PC-3 (cell line): ENCODE measurements around the gene FCRL5.

Experiments used
- CTCF ChIP-seq: fragments of 300-600 bp; sonication (generic); conservative IDR thresholded peaks from 2 replicates; pipeline ENCODE4 v1.5.1; 2017; ENCODE audit warnings: antibody characterized with exemption, low read depth, mild to moderate bottlenecking, low read length
- EZH2 ChIP-seq: fragments of 300-600 bp; sonication (generic); IDR thresholded peaks from one replicate; pipeline ENCODE4 v1.6.1; 2017; ENCODE audit warnings: antibody characterized with exemption, mild to moderate bottlenecking, low read length; ENCODE audit not compliant: unreplicated experiment
- EZH2phosphoT487 ChIP-seq: fragments of 300-600 bp; sonication (generic); IDR thresholded peaks from 2 replicates; pipeline ENCODE4 v1.6.1; 2018; ENCODE audit warnings: mild to moderate bottlenecking, antibody characterized with exemption, low read length, borderline replicate concordance

- TF ChIP-seq CTCF: no peak
- no peak for TF ChIP-seq EZH2
- TF ChIP-seq EZH2phosphoT487: no peak
Observed at GRCh38 chr1:157477419-157477818, 74.9 kb downstream of the FCRL5 start.
